IPS-18a (cell line): ENCODE data around the gene DSCAM.

Experiments
- H3K27ac ChIP-seq: one replicate; pipeline ENCODE4 v1.5.1; 2013; ENCODE audit warnings: low read length
- H3K27me3 ChIP-seq: one replicate; pipeline ENCODE4 v1.6.1; 2013; ENCODE audit warnings: mild to moderate bottlenecking, low read length; ENCODE audit not compliant: control insufficient read depth, insufficient read depth
- H3K36me3 ChIP-seq: one replicate; pipeline ENCODE4 v1.6.1; 2013; ENCODE audit warnings: low read depth, low read length; ENCODE audit not compliant: control insufficient read depth
- H3K4me1 ChIP-seq: one replicate; pipeline ENCODE4 v1.6.1; 2013; ENCODE audit warnings: low read depth, low read length; ENCODE audit not compliant: control insufficient read depth
- H3K4me3 ChIP-seq: one replicate; pipeline ENCODE4 v1.5.1; 2013; ENCODE audit warnings: low read length
- H3K9ac ChIP-seq: one replicate; pipeline ENCODE4 v1.6.1; 2013; ENCODE audit warnings: mild to moderate bottlenecking, low read length, moderate library complexity
- H3K9me3 ChIP-seq: one replicate; pipeline ENCODE4 v1.6.1; 2013; ENCODE audit warnings: low read depth, low read length; ENCODE audit not compliant: control insufficient read depth

DSCAM gene

DNA sequence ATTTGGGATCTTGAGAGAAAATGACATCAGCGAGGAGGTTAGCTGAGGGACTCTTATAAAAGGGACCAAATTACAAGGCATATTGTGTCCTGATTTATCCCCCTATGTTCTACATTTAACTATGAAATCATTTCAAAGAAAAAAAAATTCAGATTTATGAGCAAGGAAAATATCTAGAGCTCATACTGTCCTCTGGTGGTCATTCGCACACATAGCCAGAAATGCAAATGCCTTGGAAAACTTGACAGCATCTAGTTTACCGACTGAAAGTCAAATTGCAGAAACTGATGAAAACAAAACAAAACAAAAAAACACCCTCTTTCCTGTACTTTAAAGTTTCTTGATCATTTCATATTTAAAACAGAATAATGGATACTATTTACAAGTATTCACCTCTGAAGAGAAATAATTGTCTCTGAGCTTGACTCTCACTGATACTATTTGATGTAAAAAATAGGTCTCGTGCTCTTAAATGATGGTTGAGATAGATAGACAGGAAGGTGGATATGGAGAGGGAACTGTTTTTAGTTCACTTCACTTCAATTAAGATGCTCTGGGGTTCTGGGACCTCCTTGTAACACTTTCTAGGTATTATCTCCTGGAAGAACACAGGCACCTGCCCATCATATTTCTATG, 725.9 kb downstream of the DSCAM start:
- no peak overlapping the region for H3K9ac ChIP-seq
- H3K36me3 ChIP-seq = no peaks in the 10 kb centered on the region
- H3K27ac ChIP-seq = no peak overlapping the region
- no peaks in the 10 kb centered on the region for H3K9me3 ChIP-seq
- no peaks in the 10 kb centered on the region for H3K27me3 ChIP-seq
- no peaks in the 10 kb centered on the region for H3K4me1 ChIP-seq
- H3K4me3 ChIP-seq = no peak overlapping the region

DNA sequence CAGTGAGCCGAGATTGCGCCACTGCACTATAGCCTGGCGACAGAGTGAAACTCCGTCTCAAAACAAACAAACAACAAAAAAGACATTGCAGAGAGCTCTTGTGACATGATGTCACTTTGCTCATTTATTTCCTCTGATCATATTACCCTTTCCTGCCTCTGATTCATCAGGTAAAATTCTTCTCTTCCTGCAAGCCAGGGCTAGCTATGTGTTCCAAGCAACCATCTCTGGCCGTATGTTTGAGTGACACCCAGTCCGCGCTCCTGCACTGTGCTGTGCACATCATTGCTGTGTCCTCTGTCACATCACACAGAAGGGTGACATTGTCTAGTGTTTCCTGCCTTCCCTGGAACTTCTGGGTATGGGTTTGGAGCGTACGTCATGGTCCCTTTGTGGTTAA, 728.4 kb downstream of the DSCAM start:
- no peaks in the 10 kb centered on the region for H3K36me3 ChIP-seq
- H3K4me3 ChIP-seq = no peak overlapping the region
- no peak overlapping the region for H3K9ac ChIP-seq
- no peaks in the 10 kb centered on the region for H3K9me3 ChIP-seq
- H3K27me3 ChIP-seq = no peaks in the 10 kb centered on the region
- no peak overlapping the region for H3K27ac ChIP-seq
- H3K4me1 ChIP-seq = no peaks in the 10 kb centered on the region

DNA sequence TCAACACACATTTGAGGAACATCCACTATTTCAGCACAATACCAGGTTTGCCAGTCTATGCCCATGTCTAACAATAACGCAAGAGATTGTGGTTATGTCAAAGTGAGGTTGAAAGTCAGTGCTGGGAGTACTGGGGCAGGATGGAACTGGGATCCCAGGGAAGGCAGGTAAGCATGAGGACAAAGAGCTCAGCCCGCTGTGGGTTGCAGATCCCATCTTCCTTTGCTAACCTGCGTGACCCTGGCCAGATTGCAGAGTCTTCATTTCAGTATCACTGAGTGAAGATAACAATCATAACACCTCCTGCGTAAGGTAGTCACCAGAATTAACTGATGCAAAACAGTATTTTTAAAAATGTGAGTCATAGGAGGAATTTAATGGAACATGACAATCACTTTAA, 729.7 kb downstream of the DSCAM start:
- H3K27me3 ChIP-seq = no peaks in the 10 kb centered on the region

DNA sequence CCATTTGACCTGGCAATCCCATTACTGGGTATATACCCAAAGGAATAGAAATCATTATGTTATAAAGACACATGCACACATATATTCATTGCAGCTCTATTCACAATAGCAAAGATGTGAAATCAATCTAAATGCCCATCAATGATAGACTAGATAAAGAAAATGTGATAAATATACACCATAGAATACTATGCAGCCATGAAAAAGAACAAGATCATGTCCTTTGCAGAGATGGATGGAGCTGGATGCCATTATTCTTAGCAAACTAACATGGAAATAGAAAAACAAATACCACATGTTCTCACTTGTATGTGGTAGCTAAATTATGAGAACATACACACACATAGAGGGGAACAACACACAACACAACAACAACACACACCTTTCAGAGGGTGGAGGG, 731.2 kb downstream of the DSCAM start:
- H3K27me3 ChIP-seq = no peaks in the 10 kb centered on the region
- no peak overlapping the region for H3K4me3 ChIP-seq
- H3K4me1 ChIP-seq = no peaks in the 10 kb centered on the region
- H3K9ac ChIP-seq = no peak overlapping the region
- H3K36me3 ChIP-seq = no peaks in the 10 kb centered on the region
- H3K9me3 ChIP-seq = no peaks in the 10 kb centered on the region
- no peak overlapping the region for H3K27ac ChIP-seq

More for the DNA sequence above, 729.7 kb downstream of the DSCAM start:
- no peak overlapping the region for H3K27ac ChIP-seq
- H3K4me3 ChIP-seq = no peak overlapping the region
- H3K36me3 ChIP-seq = no peaks in the 10 kb centered on the region
- H3K9me3 ChIP-seq = no peaks in the 10 kb centered on the region
- H3K4me1 ChIP-seq = no peaks in the 10 kb centered on the region
- H3K9ac ChIP-seq = no peak overlapping the region

DNA sequence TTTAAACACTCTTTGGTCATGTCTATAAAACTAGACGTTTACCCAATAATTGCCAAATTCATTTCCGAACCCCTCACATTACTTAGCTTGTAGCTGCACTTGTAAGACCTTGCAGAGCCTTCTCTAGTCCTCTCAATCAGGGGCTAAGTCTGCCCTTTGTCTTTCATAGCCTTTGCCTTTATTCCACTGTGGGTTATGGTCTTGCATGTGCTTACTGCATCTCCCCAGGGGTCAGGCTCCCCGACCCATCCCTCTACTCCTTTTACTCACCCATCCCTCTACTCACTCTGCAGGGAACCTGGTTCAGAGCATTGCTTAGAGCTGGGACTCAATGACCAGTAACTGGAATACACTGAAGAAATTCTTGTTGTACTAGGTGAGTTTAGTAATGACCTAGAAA, 744.3 kb downstream of the DSCAM start:
- no peaks in the 10 kb centered on the region for H3K36me3 ChIP-seq
- no peak overlapping the region for H3K9ac ChIP-seq
- peaks cover 8% of the 10 kb centered on the region for H3K4me1 ChIP-seq
- no peak overlapping the region for H3K27ac ChIP-seq
- no peaks in the 10 kb centered on the region for H3K27me3 ChIP-seq
- H3K4me3 ChIP-seq = no peak overlapping the region
- H3K9me3 ChIP-seq = peaks cover 3% of the 10 kb centered on the region

DNA sequence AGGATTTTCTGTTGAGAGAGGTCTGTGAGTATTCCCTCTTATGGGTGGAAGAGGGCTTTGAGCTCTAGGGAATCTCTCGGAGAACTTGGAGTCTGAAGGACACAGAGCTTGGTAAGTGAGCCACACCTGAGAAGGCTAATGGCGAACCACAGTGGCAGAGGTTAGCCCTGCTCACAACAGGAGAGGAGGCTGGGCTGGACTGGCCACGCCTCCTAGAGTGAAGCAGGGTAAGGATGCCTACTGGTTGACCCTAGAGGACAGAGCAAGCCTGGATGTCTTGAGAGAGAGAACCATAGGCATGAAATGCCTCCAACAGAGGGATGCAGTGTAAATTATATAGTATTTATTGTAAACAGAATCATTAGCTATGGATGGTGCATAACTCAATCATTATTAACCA, 747.1 kb downstream of the DSCAM start:
- Histone ChIP-seq H3K9me3 (no peaks in the 10 kb centered on the region), H3K4me3 (no peak overlapping the region), H3K36me3 (no peaks in the 10 kb centered on the region), H3K9ac (no peak overlapping the region), H3K27ac (no peak overlapping the region), H3K27me3 (no peaks in the 10 kb centered on the region), H3K4me1 (peaks cover 8% of the 10 kb centered on the region)

DNA sequence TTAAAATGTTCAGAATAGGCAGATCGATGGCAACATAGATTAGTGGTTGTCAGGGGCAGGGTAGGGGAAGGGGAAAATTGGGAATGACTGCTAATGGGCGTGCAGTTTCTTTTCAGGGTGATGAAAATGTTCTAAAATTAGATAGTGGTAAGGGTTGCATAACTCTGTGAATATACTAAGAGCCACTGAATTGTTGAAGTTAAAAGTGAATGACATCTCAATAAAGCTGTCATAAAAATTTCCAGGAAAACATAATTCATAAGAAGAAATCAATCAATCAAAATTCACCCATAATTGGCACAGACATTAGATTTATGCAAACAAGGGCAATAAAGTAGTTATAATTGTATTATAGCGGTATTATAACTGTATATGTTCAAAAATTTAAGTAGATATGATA, 751.5 kb downstream of the DSCAM start:
- no peaks in the 10 kb centered on the region for H3K27me3 ChIP-seq
- H3K36me3 ChIP-seq = no peaks in the 10 kb centered on the region
- no peak overlapping the region for H3K27ac ChIP-seq
- no peaks in the 10 kb centered on the region for H3K9me3 ChIP-seq
- H3K9ac ChIP-seq = no peak overlapping the region
- no peaks in the 10 kb centered on the region for H3K4me1 ChIP-seq
- H3K4me3 ChIP-seq = no peak overlapping the region

DNA sequence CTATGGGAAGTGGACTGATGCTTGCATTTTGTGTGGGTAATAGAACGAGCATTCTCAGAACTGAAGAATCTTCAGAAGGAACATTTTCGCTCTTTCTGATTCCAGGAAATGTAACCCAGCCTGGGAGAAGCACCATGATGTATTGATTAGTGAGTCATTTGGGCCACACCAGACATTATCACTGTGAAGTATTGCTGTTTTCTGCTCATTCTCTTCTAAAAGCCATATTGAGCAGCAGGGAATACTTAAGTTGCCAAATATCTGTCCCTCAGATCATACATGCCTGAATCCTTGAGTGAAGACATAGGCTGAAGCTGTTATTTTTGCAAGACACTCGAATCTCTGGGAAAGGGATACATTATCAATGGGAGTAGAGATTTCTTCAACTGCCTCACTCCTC, 766.6 kb downstream of the DSCAM start:
- no peaks in the 10 kb centered on the region for H3K9me3 ChIP-seq
- no peaks in the 10 kb centered on the region for H3K36me3 ChIP-seq
- no peak overlapping the region for H3K9ac ChIP-seq
- H3K4me1 ChIP-seq = no peaks in the 10 kb centered on the region
- no peak overlapping the region for H3K27ac ChIP-seq
- H3K4me3 ChIP-seq = no peak overlapping the region
- no peaks in the 10 kb centered on the region for H3K27me3 ChIP-seq

DNA sequence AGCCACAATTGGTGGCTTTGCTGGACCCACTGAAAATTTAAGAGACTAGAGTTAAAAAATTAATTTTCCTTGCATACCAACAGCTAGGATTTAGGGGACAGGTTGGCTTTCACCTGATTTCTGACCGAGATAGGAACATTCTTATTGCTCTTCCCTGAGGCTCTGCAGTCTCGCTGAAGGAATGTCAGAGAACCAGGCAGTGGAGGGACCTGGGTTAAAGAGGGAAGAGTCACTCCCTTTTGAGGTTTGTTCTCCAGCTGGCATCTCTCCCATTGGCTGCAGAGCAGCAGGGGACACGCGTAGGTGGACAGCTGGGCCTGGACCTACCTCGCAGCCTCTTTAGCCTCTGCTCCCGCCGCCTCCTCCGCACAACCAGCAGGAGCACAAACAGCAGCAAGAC, 772.2 kb downstream of the DSCAM start:
- Histone ChIP-seq H3K9ac (no peak overlapping the region), H3K27me3 (no peaks in the 10 kb centered on the region), H3K27ac (no peak overlapping the region), H3K4me3 (no peak overlapping the region), H3K9me3 (no peaks in the 10 kb centered on the region), H3K4me1 (no peaks in the 10 kb centered on the region), H3K36me3 (no peaks in the 10 kb centered on the region)

DNA sequence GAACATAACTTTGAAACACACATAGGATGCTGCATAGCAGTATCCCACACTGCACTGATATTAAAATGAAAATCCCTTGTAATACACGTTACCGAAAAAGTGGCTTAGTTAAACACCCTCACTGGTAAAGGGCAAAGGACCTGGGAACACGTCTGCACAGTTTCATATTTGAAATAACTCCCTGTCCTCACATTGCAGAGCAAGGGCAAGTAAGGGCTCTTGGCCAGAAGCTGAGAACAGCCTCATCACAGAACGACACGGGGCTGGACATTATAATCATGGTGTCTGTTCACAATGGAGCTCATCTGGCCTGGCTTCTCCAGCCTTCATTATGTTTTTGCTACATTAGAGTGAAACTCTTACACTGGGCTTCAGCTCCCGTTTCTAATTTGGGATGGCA, 772.8 kb downstream of the DSCAM start:
- no peaks in the 10 kb centered on the region for H3K4me1 ChIP-seq
- no peak overlapping the region for H3K9ac ChIP-seq
- H3K4me3 ChIP-seq = no peak overlapping the region
- no peaks in the 10 kb centered on the region for H3K27me3 ChIP-seq
- no peak overlapping the region for H3K27ac ChIP-seq
- H3K9me3 ChIP-seq = no peaks in the 10 kb centered on the region
- H3K36me3 ChIP-seq = no peaks in the 10 kb centered on the region

DNA sequence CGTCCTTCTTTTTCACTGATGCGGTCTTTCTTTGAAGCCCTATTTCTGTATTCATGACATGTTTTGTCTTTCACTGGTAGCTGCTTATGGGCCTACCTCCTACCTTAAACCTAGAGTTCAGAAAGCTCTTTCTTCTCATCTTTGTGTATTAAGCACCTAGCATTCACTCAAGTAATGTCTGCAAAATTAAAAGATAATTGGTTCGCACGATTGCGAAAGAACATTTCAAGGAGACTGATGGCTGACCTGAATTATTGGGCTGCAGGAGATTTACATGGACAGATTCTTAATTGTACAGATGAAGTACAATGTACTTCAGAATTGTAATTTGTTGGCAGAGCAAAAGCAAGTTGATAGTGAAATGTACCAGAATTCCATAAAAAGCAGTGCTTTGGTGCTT, 773.3 kb downstream of the DSCAM start:
- Histone ChIP-seq H3K9ac (no peak overlapping the region), H3K4me1 (no peaks in the 10 kb centered on the region), H3K27ac (no peak overlapping the region), H3K9me3 (no peaks in the 10 kb centered on the region), H3K36me3 (no peaks in the 10 kb centered on the region), H3K27me3 (no peaks in the 10 kb centered on the region), H3K4me3 (no peak overlapping the region)

DNA sequence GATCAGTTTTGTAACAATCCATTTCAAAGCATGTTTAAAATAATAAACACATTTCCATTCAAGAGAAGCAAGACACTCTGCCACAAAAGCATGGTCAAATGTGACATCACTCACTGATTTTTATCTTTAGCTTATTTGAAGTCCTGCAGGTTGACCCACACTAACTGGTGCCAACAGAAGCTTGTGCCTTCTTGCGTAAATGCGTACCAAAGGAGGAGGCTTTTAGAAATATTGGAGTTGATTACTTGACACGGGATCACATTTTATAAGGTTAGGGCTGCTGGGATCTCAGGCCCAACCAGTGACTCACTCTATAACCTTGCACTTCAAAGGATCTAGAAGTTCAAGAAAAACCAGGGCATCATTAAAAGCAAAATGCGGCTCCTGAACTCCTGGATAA, 776.1 kb downstream of the DSCAM start:
- no peak overlapping the region for H3K4me3 ChIP-seq
- H3K4me1 ChIP-seq = no peaks in the 10 kb centered on the region
- no peak overlapping the region for H3K27ac ChIP-seq
- no peaks in the 10 kb centered on the region for H3K9me3 ChIP-seq
- no peaks in the 10 kb centered on the region for H3K36me3 ChIP-seq
- H3K9ac ChIP-seq = no peak overlapping the region
- H3K27me3 ChIP-seq = no peaks in the 10 kb centered on the region
